HG02938 (cell line): ENCODE measurements around the gene ALG11.
"Not testable (repeated sequence)": the region's sequence is repeated elsewhere in the genome, so short reads cannot be mapped to it uniquely, and the experiment has no call there.

ENCODE experiments used
- ATAC-seq: cut with Tn5 transposase; IDR thresholded peaks from one replicate; pipeline ENCODE4 v1.9.1; 2021; ENCODE audit warnings: mild to moderate bottlenecking, moderate library complexity; ENCODE audit not compliant: unreplicated experiment

ALG11 gene, protein sequence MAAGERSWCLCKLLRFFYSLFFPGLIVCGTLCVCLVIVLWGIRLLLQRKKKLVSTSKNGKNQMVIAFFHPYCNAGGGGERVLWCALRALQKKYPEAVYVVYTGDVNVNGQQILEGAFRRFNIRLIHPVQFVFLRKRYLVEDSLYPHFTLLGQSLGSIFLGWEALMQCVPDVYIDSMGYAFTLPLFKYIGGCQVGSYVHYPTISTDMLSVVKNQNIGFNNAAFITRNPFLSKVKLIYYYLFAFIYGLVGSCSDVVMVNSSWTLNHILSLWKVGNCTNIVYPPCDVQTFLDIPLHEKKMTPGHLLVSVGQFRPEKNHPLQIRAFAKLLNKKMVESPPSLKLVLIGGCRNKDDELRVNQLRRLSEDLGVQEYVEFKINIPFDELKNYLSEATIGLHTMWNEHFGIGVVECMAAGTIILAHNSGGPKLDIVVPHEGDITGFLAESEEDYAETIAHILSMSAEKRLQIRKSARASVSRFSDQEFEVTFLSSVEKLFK

DNA sequence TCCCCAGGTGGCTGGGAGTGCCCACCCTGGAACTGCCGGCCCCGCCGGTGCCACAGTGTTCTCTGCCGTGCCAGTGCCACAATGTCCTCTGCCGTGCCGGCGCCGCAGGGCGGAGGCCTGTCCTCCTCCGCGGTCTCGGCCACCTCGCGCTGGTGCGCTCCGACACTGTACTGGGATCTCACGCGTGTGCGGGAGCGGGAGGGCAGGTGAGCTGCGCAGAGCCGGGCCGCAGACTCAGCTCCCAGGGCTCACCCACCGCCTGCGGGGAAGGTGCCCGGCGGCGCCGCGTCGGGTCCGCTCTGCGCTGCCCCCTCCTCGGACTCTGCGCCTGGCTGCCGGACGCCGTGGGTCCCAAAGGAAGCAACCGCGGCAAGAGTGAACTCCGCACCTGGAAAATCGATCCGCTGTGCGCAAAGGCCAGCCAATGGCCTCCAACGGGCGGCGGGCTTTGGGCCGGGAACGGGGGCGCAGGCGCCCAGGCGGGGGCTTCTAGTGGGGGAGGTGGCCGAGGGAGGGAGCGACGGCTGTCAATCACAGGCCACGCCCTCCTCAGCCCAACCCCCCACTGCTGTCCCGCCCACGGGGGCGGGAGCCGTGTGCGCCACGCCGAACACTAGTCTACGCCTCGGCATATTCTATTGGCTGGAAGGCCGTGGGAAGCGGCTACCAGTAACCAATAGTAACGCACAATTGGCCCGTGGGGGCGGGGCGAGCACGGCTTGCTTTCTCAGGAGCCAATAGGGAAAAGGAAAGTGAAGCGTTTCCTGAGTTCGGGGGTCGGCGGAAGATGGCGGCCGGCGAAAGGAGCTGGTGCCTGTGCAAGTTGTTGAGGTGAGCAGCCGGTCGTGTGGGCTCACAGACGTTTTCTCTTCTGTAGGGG, at the start of gene ALG11:
ALG11 (plus strand) TSS at position 767 of the 880 bp plus-strand sequence; CDS start at position 788, 21 bp downstream.
- ATAC-seq: peak; percentile 99

- no peak for ATAC-seq
Observed at GRCh38 chr13:51966186-51966585, 46.0 kb upstream of the ALG11 start.

DNA sequence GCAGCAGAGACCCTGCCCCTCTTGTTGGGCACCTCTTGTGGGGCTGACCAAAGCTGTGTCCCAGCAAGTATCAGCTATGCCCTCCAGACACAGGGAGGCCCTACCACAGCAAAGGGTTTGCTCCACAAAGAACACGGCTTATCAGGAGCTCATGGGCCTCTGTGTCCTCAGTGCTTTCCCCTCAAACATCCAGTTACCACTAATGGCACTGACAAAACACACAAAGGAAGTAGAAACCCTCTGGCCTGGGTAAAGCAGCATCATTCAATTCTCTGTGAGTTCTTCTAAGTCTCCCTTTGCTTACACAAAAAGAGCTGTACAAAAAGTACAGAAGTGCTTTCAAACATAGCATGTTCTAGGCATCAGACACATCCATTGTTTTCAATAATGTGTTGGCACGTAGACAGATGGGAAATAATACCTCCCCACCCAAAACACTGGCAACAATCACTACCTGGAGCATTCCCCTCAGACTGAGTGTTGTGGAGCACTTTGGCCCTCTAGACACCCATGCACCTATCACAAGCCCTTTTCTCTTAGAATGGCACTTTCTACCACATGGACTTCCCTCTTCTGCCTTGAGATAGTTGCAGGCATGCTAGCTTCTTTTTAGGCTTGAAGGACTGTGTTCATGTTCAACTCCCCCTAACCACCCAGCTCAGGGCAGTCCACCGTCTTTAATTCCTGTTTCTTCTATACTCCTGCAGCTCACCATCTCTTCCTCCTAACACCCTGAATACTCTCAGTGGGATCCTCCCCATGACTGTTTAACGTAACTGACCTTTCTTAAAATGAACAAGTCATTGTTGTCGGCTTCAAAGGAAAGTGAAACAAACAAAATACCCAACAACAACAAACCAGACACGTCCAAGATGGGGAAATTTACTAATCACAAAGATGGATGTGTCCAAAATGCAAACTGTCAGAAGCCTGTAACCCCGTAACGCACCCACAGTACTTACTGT, 44.4 kb upstream of the ALG11 start:
- no peak for ATAC-seq

GRCh38 chr13:51970349-51970748, 41.8 kb upstream of the ALG11 start:
- ATAC-seq: no peak

DNA sequence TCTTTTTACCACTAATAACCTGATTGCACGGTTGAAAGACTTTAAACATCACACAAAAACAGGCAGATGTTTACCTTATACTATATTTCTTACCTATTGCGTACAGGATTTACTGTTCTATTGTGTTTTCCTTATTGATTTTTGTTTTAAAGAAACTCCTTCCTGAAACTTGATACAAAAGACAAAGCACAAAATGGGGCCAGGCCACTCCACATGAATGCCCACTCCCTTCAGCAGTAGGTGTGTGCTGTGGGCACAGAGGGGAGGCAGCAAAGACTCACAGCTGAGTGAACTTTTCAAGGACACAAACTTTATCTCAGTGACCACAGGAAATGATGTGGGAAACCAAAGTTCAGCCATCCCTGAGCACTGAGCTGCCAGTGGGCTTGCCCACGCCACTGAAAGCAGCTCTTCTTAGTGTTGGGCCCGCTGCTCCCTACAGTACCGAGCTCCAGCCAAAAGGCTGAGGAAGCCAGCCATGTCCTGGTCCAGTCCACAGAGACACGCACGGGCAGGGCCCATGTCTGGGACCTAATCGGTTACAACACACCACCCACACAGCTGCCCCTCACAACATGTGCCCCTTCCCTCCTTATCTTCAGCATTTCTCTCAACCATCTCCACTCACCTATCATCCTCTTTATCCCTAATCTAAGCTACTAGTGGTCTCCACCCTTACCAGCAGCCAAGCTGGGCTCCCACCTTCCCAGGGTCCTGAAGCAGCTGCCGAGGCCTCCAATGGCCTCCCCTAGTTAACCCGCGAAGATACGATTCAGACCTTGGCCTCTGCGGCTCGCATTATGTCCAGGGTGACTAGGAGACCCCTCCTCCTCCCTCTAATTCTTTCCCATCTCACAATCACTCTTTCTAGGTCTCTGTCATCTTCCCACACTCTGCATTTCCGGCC, 40.4 kb upstream of the ALG11 start:
- no peak for ATAC-seq

GRCh38 chr13:51974482-51974881, 37.7 kb upstream of the ALG11 start:
- no peak for ATAC-seq

GRCh38 chr13:51976423-51976822, 35.8 kb upstream of the ALG11 start:
- ATAC-seq: no peak

DNA sequence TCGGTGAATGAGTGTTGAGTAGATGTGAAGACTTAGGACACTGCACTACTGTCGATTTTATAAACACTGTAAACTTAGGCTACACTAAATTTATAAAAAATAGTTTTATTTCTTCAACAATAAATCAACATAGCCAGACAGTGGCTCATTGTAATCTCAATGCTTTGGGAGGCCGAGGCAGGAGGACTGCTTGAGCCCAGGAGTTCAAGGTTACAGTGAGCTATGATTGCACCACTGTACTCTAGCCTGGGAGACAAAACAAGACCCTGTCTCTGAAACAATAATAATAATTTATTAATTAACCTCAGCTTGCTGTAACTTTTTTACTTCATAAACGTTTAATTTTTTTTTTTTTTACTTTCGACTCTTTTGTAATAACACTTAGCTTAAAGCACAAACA, 35.3 kb upstream of the ALG11 start:
- no peak for ATAC-seq

DNA sequence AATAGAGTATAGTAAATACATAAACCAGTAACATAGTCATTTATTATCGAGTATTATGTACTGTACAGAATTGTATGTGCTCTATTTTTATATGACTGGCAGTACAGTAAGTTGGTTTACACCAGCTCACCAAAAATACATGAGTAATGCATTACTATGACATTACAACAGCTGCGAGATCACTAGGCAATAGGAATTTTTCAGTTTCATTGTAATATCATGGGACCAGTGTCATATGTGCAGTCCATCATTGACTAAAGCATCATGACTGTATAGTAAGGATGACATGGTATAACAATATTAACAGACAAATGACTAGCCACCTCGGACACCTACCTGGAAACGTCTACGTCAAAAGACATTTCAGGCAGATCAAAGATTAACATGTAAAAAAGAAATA, 34.6 kb upstream of the ALG11 start:
- no peak for ATAC-seq

- no peak for ATAC-seq
Observed at GRCh38 chr13:51978796-51979556, 33.2 kb upstream of the ALG11 start.

DNA sequence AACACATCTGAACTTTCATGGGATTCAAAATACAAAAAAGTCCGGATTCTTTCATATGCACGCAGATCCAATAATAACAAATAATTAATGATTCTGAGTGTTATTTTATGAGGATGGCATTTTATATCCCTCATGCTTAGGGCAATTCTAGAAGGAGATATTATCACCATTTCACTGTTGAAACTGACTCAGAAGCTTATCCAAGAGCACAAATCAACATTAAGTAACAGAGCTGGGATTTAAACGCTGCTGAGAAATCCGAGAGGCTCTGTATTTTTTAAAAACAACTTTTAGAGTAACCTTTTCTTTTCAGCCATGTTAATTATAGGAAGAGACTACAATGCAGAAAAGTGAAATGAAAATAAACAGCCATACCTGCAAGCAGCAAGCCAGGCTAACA, 31.3 kb upstream of the ALG11 start:
- ATAC-seq: no peak

DNA sequence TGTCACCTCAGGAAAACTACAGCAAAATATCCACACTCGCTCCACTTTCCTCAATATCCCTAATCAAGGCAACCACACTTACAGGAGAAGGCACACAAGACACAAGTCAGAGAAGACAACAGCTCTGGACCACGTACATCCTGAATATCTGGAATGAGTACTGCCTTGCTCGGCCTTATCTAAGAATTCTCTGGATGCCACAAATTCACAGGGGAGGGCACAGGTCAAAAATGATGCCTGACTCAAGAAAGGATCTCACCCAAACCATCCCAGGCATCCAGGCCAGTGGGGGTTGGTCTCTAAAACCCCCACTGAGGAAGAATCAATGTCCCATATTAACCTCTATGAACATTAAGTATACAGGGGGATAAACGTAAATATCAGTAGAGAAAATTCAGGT, 30.8 kb upstream of the ALG11 start:
- no peak for ATAC-seq

GRCh38 chr13:51983292-51983691, 28.9 kb upstream of the ALG11 start:
- not testable (repeated sequence) for ATAC-seq

- not testable (repeated sequence) for ATAC-seq
Observed at GRCh38 chr13:51984904-51985303, 27.3 kb upstream of the ALG11 start.

DNA sequence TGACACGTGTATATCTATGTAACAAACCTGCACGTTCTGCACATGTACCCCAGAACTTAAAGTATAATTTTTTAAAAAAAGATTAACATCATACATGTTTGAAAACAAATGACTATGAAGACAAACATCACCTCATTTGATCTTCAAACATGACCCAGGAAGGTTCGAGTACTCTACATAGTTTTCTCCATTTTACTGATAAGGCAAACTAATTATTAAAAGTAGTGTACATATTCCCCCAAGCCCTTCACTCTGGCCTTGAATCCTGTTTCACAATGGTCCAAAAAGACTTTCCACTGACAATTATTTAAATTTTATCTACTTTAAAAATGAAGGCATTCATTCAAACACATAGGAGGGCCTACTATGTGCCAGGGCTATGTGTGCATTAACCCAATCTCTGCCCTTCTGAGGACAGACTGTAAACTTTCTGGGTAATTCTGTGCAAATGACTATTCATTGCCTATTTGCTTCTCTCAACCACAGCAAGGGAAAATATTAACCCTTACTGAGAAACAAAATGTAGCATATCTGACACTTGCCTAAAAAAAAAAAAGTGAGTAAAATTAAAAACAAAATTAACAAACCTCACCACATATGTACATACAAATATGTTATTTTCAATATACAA, 23.1 kb upstream of the ALG11 start:
- no peak for ATAC-seq

GRCh38 chr13:51993713-51994112, 18.5 kb upstream of the ALG11 start:
- no peak for ATAC-seq

DNA sequence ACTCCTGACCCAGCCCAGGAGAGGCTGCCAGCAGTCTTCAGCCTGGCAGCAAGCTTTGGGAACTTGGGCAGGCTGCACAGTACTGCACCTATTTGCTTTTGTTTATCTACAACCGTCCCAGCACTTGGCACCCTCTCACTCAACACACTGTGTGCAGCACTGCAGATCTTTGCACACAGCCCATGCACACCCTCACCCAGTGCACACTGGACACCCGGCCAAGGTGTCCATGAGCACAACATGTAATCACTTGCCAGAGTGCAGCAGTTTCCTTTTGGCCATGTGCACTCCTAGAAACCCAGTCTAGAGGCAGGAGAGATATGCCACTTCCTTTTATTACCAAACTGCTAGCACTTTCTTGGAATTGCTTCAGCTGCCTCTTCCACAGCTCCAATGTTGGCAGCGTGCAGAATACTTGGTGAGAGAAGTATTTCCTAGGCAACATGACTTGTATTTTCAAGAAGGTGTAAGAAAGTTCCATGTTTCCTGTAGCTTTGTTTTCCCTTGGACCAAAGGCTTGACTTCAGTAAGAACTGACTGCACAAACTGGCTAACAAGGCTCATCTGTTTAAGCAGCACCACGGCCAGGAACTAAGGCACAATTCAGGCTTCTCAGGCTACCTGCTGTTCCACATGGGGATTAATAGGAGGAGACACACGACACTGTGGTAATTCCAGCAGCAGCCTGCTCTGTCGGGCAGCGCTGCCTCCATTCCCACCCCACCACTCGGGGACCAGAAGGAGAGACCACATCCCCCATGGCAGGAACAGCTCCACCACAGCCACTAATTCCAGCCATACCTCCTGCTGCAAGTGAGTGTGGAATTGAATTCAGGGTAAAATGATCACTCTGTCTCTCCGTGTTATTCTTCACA, 16.3 kb upstream of the ALG11 start:
- no peak for ATAC-seq
